HepG2 (cell line): ENCODE results near the gene LSM10. TPM values are rescaled to one million over a fixed set of nuclear protein-coding genes. Genes with fewer than 3 reads are reported as not detected.

Source experiments
- CREM ChIP-seq, 2 experiments: sonication (generic) in 1 of 2; formaldehyde crosslinking in 1 of 2; IDR thresholded peaks; 2 replicates each; pipeline versions ENCODE4 v1.4.0 to v1.6.1; 2016 to 2020; ENCODE audit warnings: antibody characterized with exemption in 1 of 2, mild to moderate bottlenecking in 1 of 2, missing genetic modification reagents in 1 of 2
- EED ChIP-seq: sonication (generic); formaldehyde crosslinking; IDR thresholded peaks from 2 replicates; pipeline ENCODE4 v1.5.0; 2020; ENCODE audit warnings: mild to moderate bottlenecking, missing genetic modification reagents
- HNRNPUL1 ChIP-seq: fragments of 200-400 bp; formaldehyde crosslinking; IDR thresholded peaks from 2 replicates; pipeline ENCODE4 v1.6.1; 2017; ENCODE audit warnings: low read depth, mild to moderate bottlenecking, low read length, moderate library complexity
- KLF16 ChIP-seq, 2 experiments: sonication (generic) in 1 of 2; formaldehyde crosslinking in 1 of 2; IDR thresholded peaks; 2 replicates each; pipeline versions ENCODE4 v1.6.1 to v1.8.0; 2016 to 2023; ENCODE audit warnings: missing genetic modification reagents in 2 of 2, missing compliant biosample characterization in 1 of 2
- PHF5A ChIP-seq: IDR thresholded peaks from one replicate; pipeline ENCODE4 v1.6.1; 2018; ENCODE audit warnings: low read depth, missing genetic modification reagents; ENCODE audit not compliant: unreplicated experiment
- RARG ChIP-seq: sonication (generic); formaldehyde crosslinking; IDR thresholded peaks from 2 replicates; pipeline ENCODE4 v1.4.0; 2020; ENCODE audit warnings: low read depth, mild to moderate bottlenecking, missing genetic modification reagents
- TCF7 ChIP-seq: sonication (generic); IDR thresholded peaks from 2 replicates; pipeline ENCODE4 v1.6.1; 2016; ENCODE audit warnings: antibody characterized with exemption, low read depth
- ZEB1 ChIP-seq: IDR thresholded peaks from 2 replicates; pipeline ENCODE4 v1.6.1; 2012; ENCODE audit warnings: mild to moderate bottlenecking, low read depth, inconsistent platforms; ENCODE audit not compliant: insufficient replicate concordance
- ZNF10 ChIP-seq: sonication (generic); formaldehyde crosslinking; IDR thresholded peaks from 2 replicates; pipeline ENCODE4 v1.4.0; 2020; ENCODE audit warnings: mild to moderate bottlenecking, low read depth, missing genetic modification reagents, borderline replicate concordance
- ZNF383 ChIP-seq: sonication (generic); formaldehyde crosslinking; IDR thresholded peaks from 2 replicates; pipeline ENCODE4 v1.4.0; 2020; ENCODE audit warnings: missing genetic modification reagents, mild to moderate bottlenecking, borderline replicate concordance
- ZNF446 ChIP-seq: sonication (generic); formaldehyde crosslinking; IDR thresholded peaks from 2 replicates; pipeline ENCODE4 v1.5.0; 2020; ENCODE audit warnings: mild to moderate bottlenecking, missing genetic modification reagents
- ZNF776 ChIP-seq: sonication (generic); formaldehyde crosslinking; IDR thresholded peaks from 2 replicates; pipeline ENCODE4 v1.4.0; 2020; ENCODE audit warnings: mild to moderate bottlenecking, missing genetic modification reagents
- ZNF841 ChIP-seq: sonication (generic); formaldehyde crosslinking; IDR thresholded peaks from 2 replicates; pipeline ENCODE4 v1.8.1; 2023; ENCODE audit warnings: missing genetic modification reagents, borderline replicate concordance
- polyA plus RNA-seq, 8 experiments: library from polyadenylated mRNA; depleted of rRNA in 3 of 8; stranded (reverse) in 7 of 8; unstranded in 1 of 8; fragments of >200 nt; fragmentation: Illumina TruSeq in 4 of 8; extraction: Trizol in 4 of 8; gene quantifications; 2 replicates each; pipeline versions ENCODE4 v1.2.1 to v1.2.3, GENCODE V29; 2011 to 2016; ENCODE audit warnings: low read depth in 4 of 8, missing spikeins in 1 of 8, mixed read lengths in 1 of 8; ENCODE audit not compliant: insufficient read depth in 1 of 8
- total RNA-seq, 5 experiments: library from RNA; depleted of rRNA; stranded (reverse); fragments of >200 nt; fragmentation: Illumina TruSeq; extraction: Trizol; gene quantifications; 2 replicates each; pipeline ENCODE4 v1.2.3, GENCODE V29; 2016; ENCODE audit warnings: low read depth in 1 of 5
- TF ChIP-seq, protein P1 (sequence below): sonication (generic); formaldehyde crosslinking; IDR thresholded peaks from 2 replicates; pipeline ENCODE4 v1.4.0; 2020; ENCODE audit warnings: missing genetic modification reagents, mild to moderate bottlenecking, borderline replicate concordance
- TF ChIP-seq, protein P2 (sequence below): sonication (generic); formaldehyde crosslinking; IDR thresholded peaks from 2 replicates; pipeline ENCODE4 v1.4.0; 2020; ENCODE audit warnings: missing genetic modification reagents, mild to moderate bottlenecking, borderline replicate concordance
- TF ChIP-seq, protein P3 (sequence below): sonication (generic); formaldehyde crosslinking; IDR thresholded peaks from 2 replicates; pipeline ENCODE4 v1.4.0; 2020; ENCODE audit warnings: mild to moderate bottlenecking, low read depth, missing genetic modification reagents
- TF ChIP-seq, protein P4 (sequence below): sonication (generic); formaldehyde crosslinking; IDR thresholded peaks from 2 replicates; pipeline ENCODE4 v1.5.1; 2020; ENCODE audit warnings: mild to moderate bottlenecking, missing genetic modification reagents, borderline replicate concordance

LSM10 gene
- total and polyA plus RNA-seq, 2 of the 13 experiments (the other 11 are each of a cell fraction or from before 2014, with no cell fraction given) = 14.0 to 52.0 TPM

DNA sequence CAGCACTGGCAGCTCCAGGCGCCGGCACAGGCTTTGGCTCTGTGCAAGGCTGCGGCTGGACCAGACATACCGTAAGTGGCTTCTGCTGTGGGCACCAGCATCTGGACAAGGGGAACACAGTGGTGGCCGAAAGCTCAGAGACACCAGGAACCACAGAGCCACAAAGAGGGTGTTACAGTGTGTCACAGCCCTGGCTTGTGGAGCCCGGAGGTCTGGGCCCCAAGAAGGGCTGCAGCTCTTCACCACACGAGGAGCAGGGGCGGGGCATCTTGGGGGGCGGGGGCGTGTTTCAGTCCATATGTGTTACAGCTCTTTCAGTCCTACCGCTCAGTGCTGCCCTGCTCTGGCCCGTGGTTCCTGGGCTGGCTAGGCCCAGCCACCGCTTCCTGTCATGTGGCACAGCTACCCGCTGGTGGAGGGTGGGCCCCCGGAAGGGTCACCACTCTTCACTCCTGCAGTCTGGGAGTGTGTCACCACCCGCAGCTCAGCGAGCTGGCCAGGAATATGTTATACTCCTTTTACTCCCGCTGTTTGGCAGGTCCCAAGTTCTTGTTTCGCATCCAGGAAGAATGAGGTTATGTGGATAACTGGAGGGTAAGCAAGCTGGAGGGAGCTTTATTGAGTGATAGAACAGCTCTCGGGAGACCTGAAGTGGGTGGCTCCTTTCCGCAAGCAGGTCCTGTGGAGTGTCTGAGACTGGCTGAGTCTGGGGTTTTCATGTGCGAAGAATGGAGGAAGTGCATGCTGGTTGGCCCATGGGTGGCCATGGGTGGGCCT, 3.3 kb upstream of the LSM10 start (continued):
- peak; percentile 66 for TF ChIP-seq ZEB1
- 0 out of 2 replicates have a peak, but pooled peaks have one; percentile 28 for TF ChIP-seq ZNF446 (CRISPR knock-in tag)
- TF ChIP-seq EED (CRISPR knock-in tag) = peak; percentile 57
- TF ChIP-seq ZNF841 (CRISPR knock-in tag) = no peak
- TF ChIP-seq TCF7 = 0 out of 2 replicates have a peak, but pooled peaks have one; percentile 10
- no peak for TF ChIP-seq RARG (CRISPR knock-in tag)
- TF ChIP-seq HNRNPUL1 = no peak
- TF ChIP-seq, protein P1, sequence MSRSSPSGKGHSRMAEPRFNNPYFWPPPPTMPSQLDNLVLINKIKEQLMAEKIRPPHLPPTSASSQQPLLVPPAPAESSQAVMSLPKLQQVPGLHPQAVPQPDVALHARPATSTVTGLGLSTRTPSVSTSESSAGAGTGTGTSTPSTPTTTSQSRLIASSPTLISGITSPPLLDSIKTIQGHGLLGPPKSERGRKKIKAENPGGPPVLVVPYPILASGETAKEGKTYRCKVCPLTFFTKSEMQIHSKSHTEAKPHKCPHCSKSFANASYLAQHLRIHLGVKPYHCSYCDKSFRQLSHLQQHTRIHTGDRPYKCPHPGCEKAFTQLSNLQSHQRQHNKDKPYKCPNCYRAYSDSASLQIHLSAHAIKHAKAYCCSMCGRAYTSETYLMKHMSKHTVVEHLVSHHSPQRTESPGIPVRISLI (CRISPR knock-in tag) = no peak; the same call in 1 of the 2 replicates
- TF ChIP-seq ZNF776 (CRISPR knock-in tag) = no peak
- no peak for TF ChIP-seq ZNF10
- peak; percentile 65; the same call in 1 of the 2 replicates for TF ChIP-seq CREM (IDR thresholded peaks at IDR 0.05)
- TF ChIP-seq CREM (CRISPR knock-in tag; IDR thresholded peaks at IDR 0.05) = no peak
- TF ChIP-seq KLF16 (CRISPR knock-in tag; IDR thresholded peaks at IDR 0.05) = peak in 1 of 2 experiments; percentile 64; a peak in 1 of 4 replicates
- TF ChIP-seq, protein P2, sequence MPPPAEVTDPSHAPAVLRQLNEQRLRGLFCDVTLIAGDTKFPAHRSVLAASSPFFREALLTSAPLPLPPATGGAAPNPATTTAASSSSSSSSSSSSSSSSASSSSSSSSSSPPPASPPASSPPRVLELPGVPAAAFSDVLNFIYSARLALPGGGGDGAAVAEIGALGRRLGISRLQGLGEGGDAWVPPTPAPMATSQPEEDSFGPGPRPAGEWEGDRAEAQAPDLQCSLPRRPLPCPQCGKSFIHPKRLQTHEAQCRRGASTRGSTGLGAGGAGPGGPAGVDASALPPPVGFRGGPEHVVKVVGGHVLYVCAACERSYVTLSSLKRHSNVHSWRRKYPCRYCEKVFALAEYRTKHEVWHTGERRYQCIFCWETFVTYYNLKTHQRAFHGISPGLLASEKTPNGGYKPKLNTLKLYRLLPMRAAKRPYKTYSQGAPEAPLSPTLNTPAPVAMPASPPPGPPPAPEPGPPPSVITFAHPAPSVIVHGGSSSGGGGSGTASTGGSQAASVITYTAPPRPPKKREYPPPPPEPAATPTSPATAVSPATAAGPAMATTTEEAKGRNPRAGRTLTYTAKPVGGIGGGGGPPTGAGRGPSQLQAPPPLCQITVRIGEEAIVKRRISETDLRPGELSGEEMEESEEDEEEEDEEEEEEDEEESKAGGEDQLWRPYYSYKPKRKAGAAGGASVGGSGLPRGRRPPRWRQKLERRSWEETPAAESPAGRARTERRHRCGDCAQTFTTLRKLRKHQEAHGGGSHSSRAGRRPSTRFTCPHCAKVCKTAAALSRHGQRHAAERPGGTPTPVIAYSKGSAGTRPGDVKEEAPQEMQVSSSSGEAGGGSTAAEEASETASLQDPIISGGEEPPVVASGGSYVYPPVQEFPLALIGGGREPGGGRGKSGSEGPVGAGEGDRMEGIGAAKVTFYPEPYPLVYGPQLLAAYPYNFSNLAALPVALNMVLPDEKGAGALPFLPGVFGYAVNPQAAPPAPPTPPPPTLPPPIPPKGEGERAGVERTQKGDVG = no peak
- TF ChIP-seq, protein P3, sequence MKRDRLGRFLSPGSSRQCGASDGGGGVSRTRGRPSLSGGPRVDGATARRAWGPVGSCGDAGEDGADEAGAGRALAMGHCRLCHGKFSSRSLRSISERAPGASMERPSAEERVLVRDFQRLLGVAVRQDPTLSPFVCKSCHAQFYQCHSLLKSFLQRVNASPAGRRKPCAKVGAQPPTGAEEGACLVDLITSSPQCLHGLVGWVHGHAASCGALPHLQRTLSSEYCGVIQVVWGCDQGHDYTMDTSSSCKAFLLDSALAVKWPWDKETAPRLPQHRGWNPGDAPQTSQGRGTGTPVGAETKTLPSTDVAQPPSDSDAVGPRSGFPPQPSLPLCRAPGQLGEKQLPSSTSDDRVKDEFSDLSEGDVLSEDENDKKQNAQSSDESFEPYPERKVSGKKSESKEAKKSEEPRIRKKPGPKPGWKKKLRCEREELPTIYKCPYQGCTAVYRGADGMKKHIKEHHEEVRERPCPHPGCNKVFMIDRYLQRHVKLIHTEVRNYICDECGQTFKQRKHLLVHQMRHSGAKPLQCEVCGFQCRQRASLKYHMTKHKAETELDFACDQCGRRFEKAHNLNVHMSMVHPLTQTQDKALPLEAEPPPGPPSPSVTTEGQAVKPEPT (CRISPR knock-in tag) = no peak
- TF ChIP-seq, protein P4, sequence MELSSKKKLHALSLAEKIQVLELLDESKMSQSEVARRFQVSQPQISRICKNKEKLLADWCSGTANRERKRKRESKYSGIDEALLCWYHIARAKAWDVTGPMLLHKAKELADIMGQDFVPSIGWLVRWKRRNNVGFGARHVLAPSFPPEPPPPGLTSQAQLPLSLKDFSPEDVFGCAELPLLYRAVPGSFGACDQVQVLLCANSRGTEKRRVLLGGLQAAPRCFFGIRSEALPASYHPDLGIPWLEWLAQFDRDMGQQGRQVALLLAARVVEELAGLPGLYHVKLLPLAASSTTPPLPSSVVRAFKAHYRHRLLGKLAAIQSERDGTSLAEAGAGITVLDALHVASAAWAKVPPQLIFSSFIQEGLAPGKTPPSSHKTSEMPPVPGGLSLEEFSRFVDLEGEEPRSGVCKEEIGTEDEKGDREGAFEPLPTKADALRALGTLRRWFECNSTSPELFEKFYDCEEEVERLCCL (CRISPR knock-in tag) = no peak
- no peak for TF ChIP-seq PHF5A
- no peak for TF ChIP-seq ZNF383 (CRISPR knock-in tag)
